NB4 (cell line): ENCODE data around the gene DLX4.

Experiments used
- DNase-seq: peaks from one replicate; pipeline ENCODE4 v3.0.0; 2010; ENCODE audit warnings: low read depth
- H3K4me3 ChIP-seq: one replicate; pipeline ENCODE4 v1.5.1; 2011; ENCODE audit warnings: mild to moderate bottlenecking, low read depth, low read length, moderate library complexity
- CTCF ChIP-seq: IDR thresholded peaks from one replicate; pipeline ENCODE4 v1.5.1; 2012; ENCODE audit warnings: low read depth, low read length
- MAX ChIP-seq: IDR thresholded peaks from 2 replicates; pipeline ENCODE4 v1.6.1; 2011; ENCODE audit warnings: low read depth, low read length
- MYC ChIP-seq: IDR thresholded peaks from 2 replicates; pipeline ENCODE4 v1.6.1; 2011; ENCODE audit warnings: low read depth, low read length
- POLR2A ChIP-seq: IDR thresholded peaks from 2 replicates; pipeline ENCODE4 v1.6.1; 2011; ENCODE audit warnings: mild to moderate bottlenecking; ENCODE audit not compliant: insufficient read length; ENCODE audit errors: extremely low read depth

Gene DLX4

GRCh38 chr17:49976828-49977202 is 7.8 kb downstream of the DLX4 start:
- TF ChIP-seq POLR2A = no peak
- TF ChIP-seq CTCF = no peak
- TF ChIP-seq MYC = no peak
- no peak for TF ChIP-seq MAX
- no peak overlapping the region for H3K4me3 ChIP-seq
- no peak for DNase-seq

GRCh38 chr17:49977463-49978389 is 8.7 kb downstream of the DLX4 start:
- no peak for DNase-seq
- no peak overlapping the region for H3K4me3 ChIP-seq
- TF ChIP-seq MYC (no peak), POLR2A (no peak), CTCF (no peak), MAX (no peak)

GRCh38 chr17:49978501-49978900 is 9.5 kb downstream of the DLX4 start:
- TF ChIP-seq MYC (no peak), CTCF (no peak), POLR2A (no peak), MAX (no peak)
- H3K4me3 ChIP-seq = no peak overlapping the region
- peak; percentile 75 for DNase-seq

GRCh38 chr17:49979748-49980479 is 10.9 kb downstream of the DLX4 start:
- no peak overlapping the region for H3K4me3 ChIP-seq
- TF ChIP-seq MYC = no peak
- no peak for TF ChIP-seq MAX
- TF ChIP-seq CTCF = no peak
- no peak for TF ChIP-seq POLR2A
- no peak for DNase-seq

GRCh38 chr17:49980703-49981197 is 11.8 kb downstream of the DLX4 start:
- TF ChIP-seq MAX (0 out of 2 replicates have a peak, but pooled peaks have one; percentile 14), CTCF (no peak)
- H3K4me3 ChIP-seq = no peak overlapping the region
- no peak for DNase-seq
